Articular chondrocyte of knee joint (primary cell): ENCODE data around the gene SLC9A8. TPM values are rescaled to one million over a fixed set of nuclear protein-coding genes. Genes with fewer than 3 reads are reported as not detected.

ENCODE experiments used
- small RNA-seq: library from RNA; depleted of rRNA; stranded (forward); fragments of <200 nt; gene quantifications from one replicate; pipeline ENCODE3, GENCODE V24; 2012
- total RNA-seq: library from RNA; depleted of rRNA; stranded (reverse); fragments of >200 nt; gene quantifications from 2 replicates; pipeline ENCODE4 v1.2.3, GENCODE V29; 2012

Gene SLC9A8, protein sequence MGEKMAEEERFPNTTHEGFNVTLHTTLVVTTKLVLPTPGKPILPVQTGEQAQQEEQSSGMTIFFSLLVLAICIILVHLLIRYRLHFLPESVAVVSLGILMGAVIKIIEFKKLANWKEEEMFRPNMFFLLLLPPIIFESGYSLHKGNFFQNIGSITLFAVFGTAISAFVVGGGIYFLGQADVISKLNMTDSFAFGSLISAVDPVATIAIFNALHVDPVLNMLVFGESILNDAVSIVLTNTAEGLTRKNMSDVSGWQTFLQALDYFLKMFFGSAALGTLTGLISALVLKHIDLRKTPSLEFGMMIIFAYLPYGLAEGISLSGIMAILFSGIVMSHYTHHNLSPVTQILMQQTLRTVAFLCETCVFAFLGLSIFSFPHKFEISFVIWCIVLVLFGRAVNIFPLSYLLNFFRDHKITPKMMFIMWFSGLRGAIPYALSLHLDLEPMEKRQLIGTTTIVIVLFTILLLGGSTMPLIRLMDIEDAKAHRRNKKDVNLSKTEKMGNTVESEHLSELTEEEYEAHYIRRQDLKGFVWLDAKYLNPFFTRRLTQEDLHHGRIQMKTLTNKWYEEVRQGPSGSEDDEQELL
- 10.1 and 10.8 TPM in 2 replicates for total RNA-seq

DNA sequence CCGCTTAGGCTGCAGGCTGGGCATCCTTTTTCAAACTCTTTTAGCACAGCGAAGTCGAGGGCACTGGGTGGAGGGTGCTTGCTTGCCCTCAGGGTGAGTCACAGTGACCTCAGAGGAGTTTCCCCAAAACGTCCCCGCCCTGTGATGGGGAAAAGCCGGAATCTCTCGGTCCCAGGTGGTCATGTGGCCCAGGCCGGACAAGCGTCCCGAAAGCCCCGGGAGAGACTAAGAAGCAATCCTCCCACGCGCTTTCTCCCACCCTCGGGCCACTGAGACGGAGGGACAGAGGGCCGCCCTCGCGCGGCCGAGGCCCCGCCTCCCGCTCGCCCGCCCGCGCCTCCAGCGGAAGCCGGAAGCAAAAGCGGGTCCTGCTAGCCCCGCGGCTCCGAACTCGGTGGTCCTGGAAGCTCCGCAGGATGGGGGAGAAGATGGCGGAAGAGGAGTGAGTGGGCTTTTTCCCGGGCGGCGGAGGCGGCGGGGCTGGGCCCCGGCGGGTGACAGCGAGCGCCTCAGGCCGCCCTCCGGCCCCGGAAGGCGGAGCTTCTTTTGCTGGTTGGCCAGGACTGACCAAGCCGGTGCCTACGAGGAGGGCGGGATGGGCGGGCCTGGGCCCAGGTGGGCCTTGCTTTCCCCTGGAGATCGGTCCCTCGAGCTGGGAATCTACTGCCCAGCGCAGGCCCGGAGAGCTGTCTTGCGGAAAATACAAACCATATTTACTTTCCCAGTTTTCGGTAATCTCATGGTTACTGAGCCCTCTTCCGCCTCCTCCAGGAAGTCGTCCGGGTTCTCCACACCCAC, at the start of gene SLC9A8:
Gene SLC9A8 (plus strand): TSS at position 322 of the 798 bp plus-strand sequence. CDS start 95 bp downstream, at position 417.

DNA sequence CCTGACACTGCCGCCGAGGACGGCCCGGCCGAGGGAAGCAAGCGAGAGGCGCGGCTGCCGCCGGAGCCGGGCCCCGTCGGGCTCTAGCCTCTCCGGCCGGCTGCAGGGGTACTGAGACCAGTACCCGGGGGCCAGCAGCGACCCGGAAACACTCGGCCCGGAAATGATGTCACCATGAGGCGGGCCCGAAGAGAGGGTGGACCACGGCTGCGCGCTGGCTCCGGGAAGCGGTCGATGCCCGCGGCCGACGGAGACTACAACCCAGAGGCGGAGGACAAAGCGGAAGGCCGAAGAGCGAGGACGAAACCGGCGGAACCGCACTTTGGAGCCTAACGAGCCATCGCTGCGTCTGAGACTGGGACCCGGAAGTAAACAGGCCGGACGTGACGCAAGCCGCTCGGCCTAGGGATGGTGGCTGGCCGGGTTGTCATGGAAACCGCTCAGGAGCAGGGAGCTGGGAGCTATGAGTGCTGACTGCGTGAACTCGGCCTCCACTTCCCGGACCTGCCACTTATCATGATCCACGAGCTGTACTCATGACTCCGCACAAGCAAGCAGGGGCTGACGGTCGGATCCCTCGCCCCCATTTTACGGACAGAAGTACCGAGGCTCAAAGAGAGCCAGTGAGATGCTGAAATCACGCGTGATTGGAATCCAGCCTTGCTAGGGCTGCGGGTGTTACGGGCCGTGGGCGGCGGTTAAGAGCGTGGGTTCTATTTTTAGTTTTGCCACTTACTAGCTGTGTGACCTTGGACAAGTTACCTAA, 102.9 kb downstream of the SLC9A8 start, which contains the start of gene SPATA2:
Gene SPATA2 (minus strand): TSS at position 150 of the 766 bp plus-strand sequence. CDS start 7,039 bp downstream, outside the sequence.

DNA sequence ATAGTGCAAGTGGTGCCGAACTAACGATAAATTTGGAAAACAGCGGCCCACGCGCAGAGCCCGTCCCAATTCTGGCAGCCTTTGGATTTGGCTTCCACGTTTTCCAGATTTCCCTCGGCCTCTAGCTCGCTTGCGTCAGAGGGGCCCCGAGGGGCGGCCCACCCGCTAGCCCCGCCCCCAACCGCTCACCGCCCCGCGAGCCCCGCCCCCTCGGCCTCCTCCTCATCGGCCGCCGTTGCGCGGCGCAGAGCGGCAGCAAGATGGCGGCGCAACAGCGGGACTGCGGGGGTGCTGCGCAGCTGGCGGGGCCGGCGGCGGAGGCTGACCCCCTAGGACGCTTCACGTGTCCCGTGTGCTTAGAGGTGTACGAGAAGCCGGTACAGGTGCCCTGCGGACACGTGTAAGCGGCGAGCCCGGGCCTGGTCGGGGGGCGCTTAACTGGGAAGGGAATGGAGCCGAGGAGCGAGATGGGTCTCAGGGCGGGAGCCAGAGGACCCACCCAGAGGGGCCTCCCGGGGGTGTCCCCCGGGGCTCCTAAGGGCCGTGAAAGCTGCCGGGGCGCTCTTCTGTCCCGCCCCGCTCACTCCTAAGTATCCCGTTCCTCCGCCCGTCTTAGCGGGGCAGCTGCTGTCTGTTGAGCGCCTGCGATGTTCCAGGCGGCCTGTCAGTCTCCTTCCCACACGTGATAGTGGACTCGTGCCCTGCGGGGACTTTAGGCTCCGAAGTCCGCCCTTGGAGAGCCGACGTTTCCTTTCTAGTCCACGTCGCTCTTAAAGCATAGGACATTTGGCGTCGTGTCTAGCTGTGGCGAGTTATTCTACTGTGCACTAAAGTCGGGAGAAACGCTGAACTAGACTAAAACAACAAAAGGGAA, 123.8 kb downstream of the SLC9A8 start, which contains the start of gene RNF114:
Gene RNF114 (plus strand): TSS at position 245 of the 874 bp plus-strand sequence. CDS start 16 bp downstream, at position 261.

Small RNA genes lying within 50 kb of the gene (small RNA-seq; reads per million reads assigned to genes)
- gene RF00017 (not detected), gene RF00019 (not detected), gene RNU6-919P (not detected)

Other genes with a start within 250 kb of the SLC9A8 start
- 40.6 and 42.8 TPM in 2 replicates for gene PTGIS, start 244.7 kb upstream of the SLC9A8 start, total RNA-seq
- gene B4GALT5, start 99.0 kb upstream of the SLC9A8 start, total RNA-seq, result 19.3 and 20.2 TPM in 2 replicates
- gene SPATA2, start 102.7 kb downstream of the SLC9A8 start, total RNA-seq, result 3.1 and 3.5 TPM in 2 replicates
- 72.4 and 89.9 TPM in 2 replicates for gene RNF114, start 123.6 kb downstream of the SLC9A8 start, total RNA-seq
- gene SNAI1, start 170.2 kb downstream of the SLC9A8 start, total RNA-seq, result 2.7 and 4.6 TPM in 2 replicates